HG03280 (cell line): ENCODE results near the gene JAZF1.

Experiments used
- ATAC-seq: cut with Tn5 transposase; IDR thresholded peaks from one replicate; pipeline ENCODE4 v1.9.1; 2021; ENCODE audit warnings: mild to moderate bottlenecking, moderate library complexity; ENCODE audit not compliant: unreplicated experiment

Gene JAZF1

DNA sequence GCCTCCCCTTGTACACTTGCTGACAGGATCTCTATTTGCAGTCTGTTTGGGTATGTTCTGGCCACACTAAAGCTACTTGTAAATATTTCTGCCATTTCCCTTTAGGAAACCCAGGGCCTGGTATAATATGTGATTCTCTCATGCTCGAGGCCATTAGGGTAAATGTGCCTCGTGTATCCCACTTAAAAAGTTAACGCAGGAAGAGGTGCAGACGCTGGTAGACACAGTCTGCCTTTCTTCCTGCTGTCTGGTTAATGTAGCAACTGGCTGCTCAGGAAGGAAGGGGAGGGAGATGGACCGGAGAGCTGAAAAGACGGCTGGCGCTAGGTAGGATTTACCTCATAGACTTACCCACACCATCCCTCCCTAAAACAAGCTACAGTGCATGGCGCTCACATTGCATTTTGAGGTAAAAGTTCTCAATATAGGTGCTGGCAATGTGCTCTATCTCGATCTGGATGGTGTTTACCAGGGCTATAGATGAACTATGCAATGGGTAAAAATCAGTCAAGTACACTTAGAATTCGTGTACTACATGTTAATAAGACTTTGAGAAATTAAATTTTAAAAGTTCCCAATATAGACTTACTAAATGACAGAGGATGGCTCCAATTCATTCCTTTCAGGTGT lies 125.9 kb downstream of the JAZF1 start:
- no peak for ATAC-seq

DNA sequence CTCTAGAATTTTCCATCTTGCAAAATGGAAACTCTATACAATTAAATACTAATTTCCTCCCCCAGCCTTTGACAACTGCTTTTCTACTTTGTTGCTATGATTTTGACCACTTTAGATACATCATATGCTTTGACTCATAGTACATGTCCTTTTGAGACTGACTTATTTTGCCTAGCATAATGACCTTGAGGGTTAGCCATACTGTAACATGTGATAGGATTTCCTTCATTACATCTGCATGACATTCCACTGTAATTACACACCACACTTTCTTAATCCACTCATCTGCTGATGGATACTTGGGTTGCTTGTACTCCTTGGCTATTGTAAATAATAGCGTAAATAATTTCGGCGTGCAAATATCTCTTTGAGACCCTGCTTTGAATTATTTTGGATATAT lies 127.7 kb downstream of the JAZF1 start:
- ATAC-seq = no peak

DNA sequence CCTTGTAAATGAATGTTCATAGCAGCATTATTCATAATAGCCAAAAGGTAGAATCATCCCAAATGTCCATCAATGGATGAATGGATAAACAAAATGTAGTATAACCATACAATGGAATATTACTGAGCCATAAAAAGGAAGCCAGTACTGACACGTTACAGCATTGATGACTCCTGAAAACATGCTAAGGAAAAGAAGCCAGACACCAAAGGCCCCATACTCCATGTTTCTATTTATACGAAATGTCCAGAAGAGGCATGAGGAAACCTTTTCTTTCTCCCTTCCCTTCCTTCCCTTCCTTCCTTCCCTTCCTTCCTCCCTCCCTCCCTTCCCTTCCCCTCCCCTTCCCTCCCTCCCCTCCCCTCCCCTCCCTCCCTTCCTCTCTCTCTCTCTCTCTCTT lies 131.9 kb downstream of the JAZF1 start:
- no peak for ATAC-seq

- ATAC-seq = no peak
These were observed 134.6 kb downstream of the JAZF1 start for GRCh38 chr7:28046035-28046434.

DNA sequence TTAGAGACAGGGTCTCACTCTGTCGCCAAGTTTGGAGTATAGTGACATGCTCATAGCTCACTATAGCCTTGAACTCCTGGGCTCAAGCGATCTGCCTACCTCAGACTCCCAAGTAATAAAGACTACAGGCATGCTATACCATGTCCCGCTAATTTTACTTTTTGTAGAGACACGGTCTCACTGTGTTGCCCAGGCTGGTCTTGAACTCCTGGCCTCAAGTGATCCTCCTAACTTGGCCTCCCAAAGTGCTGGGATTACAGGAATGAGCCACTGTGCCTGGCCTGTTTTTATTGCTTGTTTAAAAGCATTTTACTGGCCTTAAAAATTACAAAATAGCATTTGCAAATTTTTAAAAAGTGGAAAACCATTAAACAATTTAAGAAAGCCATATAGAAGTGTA lies 135.0 kb downstream of the JAZF1 start:
- ATAC-seq = no peak

GRCh38 chr7:28044825-28045224 lies 135.8 kb downstream of the JAZF1 start:
- ATAC-seq = no peak

GRCh38 chr7:28042721-28043120 lies 137.9 kb downstream of the JAZF1 start:
- no peak for ATAC-seq

DNA sequence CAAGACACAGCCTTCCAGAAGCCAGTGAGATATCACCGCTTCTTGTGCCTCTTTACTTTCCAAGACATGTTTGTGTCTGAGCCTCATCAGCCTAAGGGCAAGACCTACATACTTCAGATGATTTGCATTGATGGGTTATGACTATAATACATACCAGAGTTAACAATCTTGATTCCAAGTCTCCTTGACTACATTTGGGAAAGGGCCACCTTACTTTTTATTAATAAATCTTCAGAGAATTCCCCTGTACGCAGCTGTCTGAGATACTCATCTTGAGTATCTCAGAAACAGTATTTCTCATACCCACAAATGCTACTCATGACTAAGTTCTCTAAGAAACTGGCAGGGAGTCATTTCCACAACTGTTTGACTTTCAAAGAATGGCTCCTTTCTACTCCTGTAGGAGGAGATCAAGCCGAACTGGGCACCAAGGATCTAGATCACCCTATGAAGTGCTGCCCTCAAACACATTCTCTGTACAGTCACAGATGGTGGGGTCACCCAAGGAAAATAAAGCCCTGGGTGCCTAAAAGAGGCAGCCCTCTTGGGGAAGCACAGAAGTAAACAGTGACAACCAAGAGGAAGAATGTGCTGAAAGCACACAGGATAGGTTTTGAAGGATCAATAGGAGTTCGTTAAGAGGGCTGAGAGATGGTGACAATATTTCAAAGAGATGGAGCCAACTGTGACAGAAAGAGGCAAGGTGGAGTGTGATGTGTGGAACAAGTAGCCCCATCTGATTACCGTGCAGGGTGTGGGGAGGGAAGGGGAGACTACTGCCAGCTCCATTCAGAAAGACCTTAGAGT lies 138.9 kb downstream of the JAZF1 start:
- no peak for ATAC-seq

DNA sequence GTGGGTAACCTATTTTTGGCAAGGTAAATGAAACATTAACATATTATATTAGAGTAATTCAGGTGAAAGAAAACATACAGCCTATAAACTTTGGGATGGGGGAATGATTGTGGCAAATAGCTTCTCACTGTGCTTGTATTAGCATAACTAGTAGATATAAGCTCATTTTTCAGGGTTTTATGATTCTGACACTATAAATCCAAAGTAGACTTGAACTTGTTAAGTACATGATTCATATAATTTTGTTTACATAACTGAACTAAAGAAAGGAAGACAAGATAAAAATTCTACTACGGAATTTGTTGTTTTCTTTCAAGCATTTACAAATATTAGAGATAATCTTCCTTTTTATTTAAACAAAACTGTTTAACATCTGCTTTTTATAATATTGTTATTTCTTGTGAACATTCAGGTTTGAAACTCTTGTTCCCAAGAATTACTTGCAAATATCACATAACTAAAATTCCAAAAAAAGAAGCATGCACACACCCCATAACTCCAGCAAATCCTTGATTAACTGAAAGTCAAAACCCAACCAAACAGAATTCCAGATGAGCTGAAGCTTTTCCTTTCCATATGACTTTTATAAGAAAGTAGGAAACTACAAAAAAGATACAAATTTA lies 142.3 kb downstream of the JAZF1 start:
- no peak for ATAC-seq

GRCh38 chr7:28037220-28038010 lies 143.2 kb downstream of the JAZF1 start:
- ATAC-seq = peak; percentile 86

DNA sequence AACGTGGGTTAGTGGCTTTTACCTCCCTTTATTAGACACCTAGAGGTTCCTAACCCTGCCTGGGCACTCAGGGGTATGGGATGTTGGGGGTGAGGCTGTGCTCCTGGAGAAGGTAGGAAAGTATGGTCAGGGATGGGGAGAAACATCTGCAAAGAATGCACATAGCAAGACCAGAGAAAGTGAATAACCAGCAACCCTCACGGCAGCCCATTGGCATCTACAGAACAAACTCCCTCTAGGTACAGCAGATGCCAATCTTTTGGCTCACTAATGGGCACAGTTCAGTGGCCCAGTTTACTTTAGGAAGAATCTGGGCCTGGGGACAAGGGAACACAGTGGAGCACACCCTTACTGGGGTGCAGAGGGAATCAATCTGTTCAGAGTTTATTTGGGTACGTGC lies 143.9 kb downstream of the JAZF1 start:
- no peak for ATAC-seq

DNA sequence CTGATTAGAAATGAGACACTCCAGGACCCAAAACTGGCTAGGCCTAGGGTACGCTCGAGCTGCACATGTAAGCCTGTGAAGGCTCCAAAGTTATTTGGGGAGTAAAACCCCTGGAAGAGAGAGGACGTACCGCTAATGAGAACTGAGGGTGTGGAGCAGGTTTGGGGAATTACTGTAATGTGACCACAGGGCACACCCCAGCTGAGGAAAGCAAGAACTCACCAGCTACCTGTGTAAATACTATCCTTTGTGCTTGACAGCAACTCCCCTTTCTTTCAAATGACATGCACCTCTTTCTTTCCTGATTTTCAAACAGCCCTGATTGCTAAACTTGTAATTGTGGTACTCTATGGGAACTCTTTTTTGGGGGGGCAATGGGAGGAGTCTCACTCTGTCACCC lies 147.2 kb downstream of the JAZF1 start:
- no peak for ATAC-seq

- no peak for ATAC-seq
These were observed 147.7 kb downstream of the JAZF1 start for GRCh38 chr7:28032738-28033380.

GRCh38 chr7:28029051-28029450 lies 151.5 kb downstream of the JAZF1 start:
- no peak for ATAC-seq

DNA sequence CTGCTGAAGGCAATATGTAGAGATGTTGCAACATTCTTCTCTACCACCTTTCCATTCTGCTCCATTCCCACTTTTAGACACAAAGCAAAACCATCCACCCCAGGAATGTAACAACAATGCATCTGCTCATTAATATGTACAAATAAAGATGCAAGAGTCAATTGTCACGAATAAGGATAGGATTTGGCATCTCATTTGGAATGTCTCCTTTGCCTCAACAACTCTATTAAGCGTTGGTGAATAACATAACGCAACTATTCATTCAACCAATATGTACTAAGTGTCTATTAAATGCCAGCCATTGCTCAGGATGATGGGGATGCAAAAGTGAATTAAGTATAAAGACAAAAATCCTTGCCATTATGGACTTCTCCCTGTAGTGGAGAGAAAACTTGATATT lies 152.1 kb downstream of the JAZF1 start:
- ATAC-seq = no peak

DNA sequence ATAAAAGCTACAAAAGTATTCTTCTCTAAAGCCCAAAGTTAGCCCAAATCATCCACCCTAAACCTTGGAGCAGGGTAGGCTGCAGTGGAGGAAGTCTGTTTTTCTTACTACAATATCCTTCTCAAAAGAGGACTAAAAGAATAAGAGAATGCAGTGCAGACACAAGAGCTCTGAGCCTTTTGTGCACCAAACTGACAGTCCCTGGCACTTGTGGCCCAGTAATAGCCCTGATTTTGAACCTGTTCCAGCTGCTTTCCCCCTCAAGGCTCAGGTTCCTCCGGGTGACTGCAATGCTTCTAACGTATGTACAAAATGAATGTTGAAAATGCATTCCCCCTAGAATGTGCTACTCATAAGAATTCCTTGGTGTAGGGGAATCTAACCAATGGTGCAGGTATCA lies 154.4 kb downstream of the JAZF1 start:
- ATAC-seq = no peak

DNA sequence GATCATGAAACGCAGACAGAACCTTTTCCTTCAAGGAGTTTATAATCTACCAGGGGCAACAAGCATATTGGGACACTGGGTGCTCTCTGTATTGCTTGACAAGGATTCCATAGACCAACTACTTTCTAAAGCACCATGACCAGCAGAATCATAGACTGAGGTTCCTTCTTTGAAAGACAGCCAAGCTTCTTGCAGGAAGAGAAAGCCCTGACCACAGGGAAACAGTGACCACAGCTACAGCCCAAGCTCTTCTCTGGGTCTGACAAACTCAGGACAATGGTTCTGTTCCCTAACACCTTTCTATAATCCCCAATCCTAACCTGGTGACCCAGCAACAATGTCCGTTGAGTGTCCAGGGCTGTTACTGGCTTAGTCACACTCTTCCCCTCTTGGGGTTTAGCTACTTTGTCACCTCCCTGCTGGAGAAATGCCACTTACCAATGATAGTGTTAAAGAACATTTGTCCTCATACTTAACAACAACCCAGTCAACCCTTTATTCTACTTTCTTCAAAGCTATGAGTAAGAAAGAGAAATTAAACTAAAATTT lies 155.7 kb downstream of the JAZF1 start:
- ATAC-seq = no peak

DNA sequence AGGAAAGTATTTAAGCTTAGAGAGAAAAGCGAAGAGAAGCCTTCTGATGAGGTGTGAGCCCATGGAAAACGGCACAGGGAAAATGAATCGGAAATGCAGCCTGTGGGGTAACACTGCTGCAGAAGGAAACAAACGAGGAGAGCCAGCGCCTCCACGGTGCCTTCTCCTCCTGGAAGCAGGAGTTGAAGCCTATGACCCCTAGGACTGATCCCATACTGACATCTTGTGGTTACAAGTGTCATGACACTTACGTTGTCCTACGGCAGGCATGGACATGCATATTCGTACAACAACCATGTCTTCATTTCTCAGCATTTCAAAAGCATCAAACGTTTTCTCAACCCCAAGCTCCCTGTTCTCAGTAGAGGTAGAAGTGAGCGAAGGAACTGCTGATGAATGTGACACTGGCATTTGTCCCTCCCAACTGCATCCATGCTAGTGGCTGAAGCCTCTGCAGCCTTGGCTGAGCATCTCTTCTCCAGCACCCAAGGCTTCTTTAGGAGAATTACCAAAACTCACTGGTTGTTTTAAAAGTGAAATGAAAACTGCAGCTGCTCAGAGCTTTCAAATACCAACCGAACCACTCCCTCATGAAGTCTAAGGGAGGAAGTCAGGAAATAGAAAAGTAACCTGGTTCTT lies 160.2 kb downstream of the JAZF1 start:
- peak; percentile 76 for ATAC-seq

- ATAC-seq = no peak
These were observed 161.6 kb downstream of the JAZF1 start for GRCh38 chr7:28018856-28019465.

DNA sequence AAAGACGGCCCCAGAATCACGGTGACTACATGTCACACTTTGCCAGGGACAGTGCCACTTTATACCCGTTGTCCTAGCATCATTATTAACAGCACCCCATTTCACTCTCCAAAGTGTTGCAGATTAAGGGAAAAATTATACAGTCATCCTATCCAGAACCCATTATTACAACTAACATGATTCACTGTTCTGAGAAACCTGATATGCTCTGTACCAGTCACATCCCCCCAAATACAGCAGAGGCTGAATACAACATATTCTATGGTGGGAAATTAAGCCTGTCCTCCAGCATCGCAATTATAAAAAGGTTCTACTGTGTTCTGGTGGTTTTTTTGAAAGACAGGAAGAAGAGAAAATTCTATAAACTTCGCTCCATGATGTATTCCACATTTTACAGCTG lies 162.1 kb downstream of the JAZF1 start:
- no peak for ATAC-seq
